ENCODE results near the gene SNX22. TPM values are rescaled to one million over a fixed set of nuclear protein-coding genes. Genes with fewer than 3 reads are reported as not detected.

Gene SNX22
- total and polyA plus RNA-seq, 9 of the 15 experiments (the other 6 are each of a cell fraction or from before 2014, with no cell fraction given), result 0.91 to 3.0 (median 2.0) TPM

DNA sequence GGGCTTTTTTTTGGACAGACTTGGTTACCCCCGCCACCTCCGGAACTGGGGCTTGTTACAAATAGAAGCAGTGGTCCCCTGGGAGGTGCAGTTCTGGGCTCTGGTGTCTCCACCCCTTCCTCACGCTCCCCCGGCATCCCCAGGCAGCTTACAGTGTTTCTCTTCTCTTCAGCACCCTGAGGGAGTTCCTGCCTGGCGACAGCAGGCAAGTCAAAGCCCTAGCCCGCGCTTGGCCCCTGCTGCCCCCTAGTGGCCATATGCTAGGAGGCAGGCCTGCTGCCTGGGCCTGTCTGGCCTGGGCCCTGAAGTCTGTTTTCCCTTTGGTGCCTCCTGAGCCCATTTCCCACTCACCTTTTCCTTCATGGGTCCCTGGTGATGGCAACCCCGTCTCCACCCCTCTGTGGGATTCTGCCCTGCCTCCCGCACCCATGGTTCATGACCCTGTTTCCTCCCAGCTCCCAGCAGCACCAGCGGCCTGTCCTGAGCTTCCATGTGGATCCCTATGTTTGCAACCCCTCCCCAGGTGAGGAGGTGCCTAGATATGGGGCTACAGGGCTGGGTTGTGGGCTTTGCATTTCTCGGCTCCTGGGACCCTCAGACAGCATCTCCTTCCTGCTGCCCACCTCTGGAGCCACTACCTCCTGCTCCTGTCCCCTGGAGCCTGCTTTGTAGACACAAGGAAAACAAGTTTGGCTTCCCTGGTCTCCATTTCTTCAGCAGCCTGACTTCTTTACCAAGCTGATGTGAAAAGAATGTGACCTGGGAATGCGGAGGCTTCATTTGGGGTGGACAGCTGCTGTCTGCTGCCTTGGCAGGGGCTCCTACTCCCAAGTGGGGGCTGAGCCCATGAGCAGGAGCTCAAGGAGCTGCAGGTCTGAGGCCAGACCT, 2.2 kb downstream of the SNX22 start (continued):
- TF ChIP-seq, protein P1, sequence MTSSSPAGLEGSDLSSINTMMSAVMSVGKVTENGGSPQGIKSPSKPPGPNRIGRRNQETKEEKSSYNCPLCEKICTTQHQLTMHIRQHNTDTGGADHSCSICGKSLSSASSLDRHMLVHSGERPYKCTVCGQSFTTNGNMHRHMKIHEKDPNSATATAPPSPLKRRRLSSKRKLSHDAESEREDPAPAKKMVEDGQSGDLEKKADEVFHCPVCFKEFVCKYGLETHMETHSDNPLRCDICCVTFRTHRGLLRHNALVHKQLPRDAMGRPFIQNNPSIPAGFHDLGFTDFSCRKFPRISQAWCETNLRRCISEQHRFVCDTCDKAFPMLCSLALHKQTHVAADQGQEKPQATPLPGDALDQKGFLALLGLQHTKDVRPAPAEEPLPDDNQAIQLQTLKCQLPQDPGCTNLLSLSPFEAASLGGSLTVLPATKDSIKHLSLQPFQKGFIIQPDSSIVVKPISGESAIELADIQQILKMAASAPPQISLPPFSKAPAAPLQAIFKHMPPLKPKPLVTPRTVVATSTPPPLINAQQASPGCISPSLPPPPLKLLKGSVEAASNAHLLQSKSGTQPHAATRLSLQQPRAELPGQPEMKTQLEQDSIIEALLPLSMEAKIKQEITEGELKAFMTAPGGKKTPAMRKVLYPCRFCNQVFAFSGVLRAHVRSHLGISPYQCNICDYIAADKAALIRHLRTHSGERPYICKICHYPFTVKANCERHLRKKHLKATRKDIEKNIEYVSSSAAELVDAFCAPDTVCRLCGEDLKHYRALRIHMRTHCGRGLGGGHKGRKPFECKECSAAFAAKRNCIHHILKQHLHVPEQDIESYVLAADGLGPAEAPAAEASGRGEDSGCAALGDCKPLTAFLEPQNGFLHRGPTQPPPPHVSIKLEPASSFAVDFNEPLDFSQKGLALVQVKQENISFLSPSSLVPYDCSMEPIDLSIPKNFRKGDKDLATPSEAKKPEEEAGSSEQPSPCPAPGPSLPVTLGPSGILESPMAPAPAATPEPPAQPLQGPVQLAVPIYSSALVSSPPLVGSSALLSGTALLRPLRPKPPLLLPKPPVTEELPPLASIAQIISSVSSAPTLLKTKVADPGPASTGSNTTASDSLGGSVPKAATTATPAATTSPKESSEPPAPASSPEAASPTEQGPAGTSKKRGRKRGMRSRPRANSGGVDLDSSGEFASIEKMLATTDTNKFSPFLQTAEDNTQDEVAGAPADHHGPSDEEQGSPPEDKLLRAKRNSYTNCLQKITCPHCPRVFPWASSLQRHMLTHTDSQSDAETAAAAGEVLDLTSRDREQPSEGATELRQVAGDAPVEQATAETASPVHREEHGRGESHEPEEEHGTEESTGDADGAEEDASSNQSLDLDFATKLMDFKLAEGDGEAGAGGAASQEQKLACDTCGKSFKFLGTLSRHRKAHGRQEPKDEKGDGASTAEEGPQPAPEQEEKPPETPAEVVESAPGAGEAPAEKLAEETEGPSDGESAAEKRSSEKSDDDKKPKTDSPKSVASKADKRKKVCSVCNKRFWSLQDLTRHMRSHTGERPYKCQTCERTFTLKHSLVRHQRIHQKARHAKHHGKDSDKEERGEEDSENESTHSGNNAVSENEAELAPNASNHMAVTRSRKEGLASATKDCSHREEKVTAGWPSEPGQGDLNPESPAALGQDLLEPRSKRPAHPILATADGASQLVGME (CRISPR knock-in tag; IDR thresholded peaks at IDR 0.05), result no peak
- TF ChIP-seq TAF1 (IDR thresholded peaks at IDR 0.05; ENCODE audit: control insufficient read depth, extremely low read depth, insufficient read depth, low read length, severe bottlenecking) (no peak), TAF7 (tag; IDR thresholded peaks at IDR 0.05) (no peak), BCL6 (CRISPR knock-in tag; IDR thresholded peaks at IDR 0.05) (no peak), PHTF2 (CRISPR knock-in tag; IDR thresholded peaks at IDR 0.05) (no peak), ZNF253 (CRISPR knock-in tag; conservative IDR thresholded peaks at IDR 0.05) (no peak), CBFB (CRISPR knock-in tag; IDR thresholded peaks at IDR 0.05) (no peak), MTA2 (IDR thresholded peaks at IDR 0.05; ENCODE audit: low read depth) (no peak), ZNF780A (CRISPR knock-in tag; IDR thresholded peaks at IDR 0.05) (no peak), SRSF7 (optimal IDR thresholded peaks at IDR 0.05; ENCODE audit: low read depth, low read length) (no peak), U2AF1 (optimal IDR thresholded peaks at IDR 0.05; ENCODE audit: low read depth, low read length) (no peak), PHB (CRISPR knock-in tag; IDR thresholded peaks at IDR 0.05) (peak; percentile 69; the same call in 1 of the 2 replicates), ZNF766 (CRISPR knock-in tag; conservative IDR thresholded peaks at IDR 0.05) (no peak), ARID1B (IDR thresholded peaks at IDR 0.05) (no peak)

All from K562 (cell line).